Testis (tissue), 3 donors: ENCODE results near the gene CEP70. TPM values are rescaled to one million over a fixed set of nuclear protein-coding genes. Genes with fewer than 3 reads are reported as not detected.
"Not testable (repeated sequence)": the region's sequence is repeated elsewhere in the genome, so short reads cannot be mapped to it uniquely, and the experiment has no call there.

Experiments
- DNase-seq: peaks from one replicate; pipeline ENCODE4 v3.0.0-alpha.2; 2019
- H3K27ac ChIP-seq, 2 donors: fragments of 200-600 bp; sonication (generic); one replicate each; pipeline ENCODE4 v1.5.1; 2019
- H3K27me3 ChIP-seq: fragments of 200-600 bp; sonication (generic); one replicate; pipeline ENCODE4 v1.5.1; 2019
- H3K36me3 ChIP-seq: fragments of 200-600 bp; sonication (generic); one replicate; pipeline ENCODE4 v1.5.1; 2017; ENCODE audit warnings: low read depth; ENCODE audit errors: missing control alignments
- H3K4me1 ChIP-seq: fragments of 200-600 bp; sonication (generic); one replicate; pipeline ENCODE4 v1.5.1; 2019
- H3K4me3 ChIP-seq, 2 donors: fragments of 200-600 bp; sonication (generic); one replicate each; pipeline ENCODE4 v1.5.1; 2017 to 2019
- H3K9me3 ChIP-seq: fragments of 200-600 bp; sonication (generic); one replicate; pipeline ENCODE4 v1.5.1; 2017
- CTCF ChIP-seq, 3 experiments: fragments of 450-650 bp in 2 of 3; fragments of 200-600 bp in 1 of 3; sonication (generic) in 1 of 3; IDR thresholded peaks; one replicate each; pipeline ENCODE4 v1.5.1; 2016 to 2019; ENCODE audit warnings: antibody characterized with exemption in 3 of 3, mild to moderate bottlenecking in 2 of 3, moderate library complexity in 1 of 3
- POLR2A ChIP-seq: fragments of 450-650 bp; IDR thresholded peaks from one replicate; pipeline ENCODE4 v1.6.1; 2017; ENCODE audit warnings: antibody characterized with exemption, mild to moderate bottlenecking, moderate library complexity
- WGBS, 2 donors: methylation state at CpG; one replicate each; pipeline ENCODE4 v1.1.5; 2018; 5-methylcytosine and 5-hydroxymethylcytosine counted together
- intact Hi-C: fragments of 100-400 bp; cut with DNase I; formaldehyde crosslinking; loops from one replicate; pipeline ENCODE4 v1.15.1; 2023; ENCODE audit warnings: low total_unique reads
- polyA plus RNA-seq: library from polyadenylated mRNA; stranded (reverse); fragments of 350-450 nt; fragmentation: Illumina TruSeq; extraction: RNeasy Lipid Tissue Mini Kit (QIAGEN cat#74804); gene quantifications from one replicate; pipeline ENCODE4 v1.2.3, GENCODE V29; 2014; ENCODE audit warnings: low read depth, low replicate concordance; ENCODE audit not compliant: insufficient read depth
- total RNA-seq, 2 donors: library from RNA; depleted of rRNA; stranded (reverse); fragments of >200 nt; gene quantifications; one replicate each; pipeline ENCODE4 v1.2.3, GENCODE V29; 2016

CEP70 gene
- total and polyA plus RNA-seq, 3 donors from 2014 or later: 37.4 to 66.6 (median 61.4) TPM

- Histone ChIP-seq H3K27me3 (no peaks in the 10 kb centered on the region), H3K36me3 (no peaks in the 10 kb centered on the region), H3K27ac (no peak overlapping the region), H3K4me3 (no peak overlapping the region), H3K4me1 (no peaks in the 10 kb centered on the region), H3K9me3 (no peaks in the 10 kb centered on the region)
- intact Hi-C loops: no loop called here
- WGBS, 2 donors: 98 to 100% methylated on average over 1 to 6 of the region's 6 CpGs
- DNase-seq: no peak
- TF ChIP-seq CTCF (IDR thresholded peaks at IDR 0.05): no peak
- no peak for TF ChIP-seq POLR2A
Observed at GRCh38 chr3:138560501-138560900, 33.6 kb downstream of the CEP70 start.

- 88 to 92% methylated on average over 4 of the region's 4 CpGs for WGBS, 2 donors
- intact Hi-C loops: no loop called here
- no peak for TF ChIP-seq POLR2A
- TF ChIP-seq CTCF (IDR thresholded peaks at IDR 0.05): no peak
- no peaks in the 10 kb centered on the region for H3K9me3 ChIP-seq
- H3K4me1 ChIP-seq: no peaks in the 10 kb centered on the region
- H3K36me3 ChIP-seq: no peaks in the 10 kb centered on the region
- no peak for DNase-seq
- H3K4me3 ChIP-seq: no peak overlapping the region
- H3K27me3 ChIP-seq: no peaks in the 10 kb centered on the region
- H3K27ac ChIP-seq: no peak overlapping the region
Observed at GRCh38 chr3:138559134-138559533, 34.9 kb downstream of the CEP70 start.

- H3K9me3 ChIP-seq, DNase-seq, H3K27ac ChIP-seq, H3K4me1 ChIP-seq, H3K4me3 ChIP-seq, H3K36me3 ChIP-seq, intact Hi-C loops, H3K27me3 ChIP-seq: not testable (repeated sequence)
- WGBS, 2 donors: 95 to 97% methylated on average over 5 of the region's 5 CpGs
Observed at GRCh38 chr3:138554775-138555174, 39.3 kb downstream of the CEP70 start.

GRCh38 chr3:138550958-138551357, 43.1 kb downstream of the CEP70 start:
- H3K9me3 ChIP-seq, H3K27ac ChIP-seq, intact Hi-C loops, H3K36me3 ChIP-seq, H3K27me3 ChIP-seq, H3K4me3 ChIP-seq, H3K4me1 ChIP-seq, DNase-seq: not testable (repeated sequence)
- WGBS, 2 donors: 89 to 94% methylated on average over 2 of the region's 2 CpGs

- no peaks in the 10 kb centered on the region for H3K4me1 ChIP-seq
- H3K27me3 ChIP-seq: no peaks in the 10 kb centered on the region
- no peak for TF ChIP-seq POLR2A
- no peak for TF ChIP-seq CTCF (IDR thresholded peaks at IDR 0.05)
- intact Hi-C loops: no loop called here
- no peak overlapping the region for H3K27ac ChIP-seq
- H3K4me3 ChIP-seq: no peak overlapping the region
- no peaks in the 10 kb centered on the region for H3K9me3 ChIP-seq
- 97% methylated on average over 14 of the region's 14 CpGs for WGBS, 2 donors
- no peak for DNase-seq
- H3K36me3 ChIP-seq: no peaks in the 10 kb centered on the region
Observed at GRCh38 chr3:138549179-138549977, 44.7 kb downstream of the CEP70 start.
